A549 (cell line): Measurements from ENCODE around the gene HNMT. TPM values are rescaled to one million over a fixed set of nuclear protein-coding genes. Genes with fewer than 3 reads are reported as not detected.

Experiments used
- ATAC-seq, 2 experiments: fragments of 200-7000 bp in 1 of 2; fragments of >200 bp in 1 of 2; cut with Nextera tagmentation in 1 of 2; cut with Tn5 transposase in 1 of 2; 3 replicates each; pipeline versions ENCODE4 v1.8.0 to v1.9.1; 2018 to 2020; ENCODE audit warnings: mild to moderate bottlenecking in 1 of 2, moderate library complexity in 1 of 2
- CTCF ChIA-PET: fragments of 300-600 bp; sonication (Branson Sonifier 250); formaldehyde crosslinking; extraction: SDS; loops from one replicate; lab custom pipeline; 2021; ENCODE audit warnings: antibody characterized with exemption, inconsistent platforms; lab: Yijun Ruan, JAX
- POLR2A ChIA-PET: fragments of 350-600 bp; formaldehyde crosslinking; extraction: SDS; loops from one replicate; lab custom pipeline; 2021; ENCODE audit warnings: antibody characterized with exemption, inconsistent platforms; lab: Yijun Ruan, JAX
- DNase-seq, 2 experiments: peaks; one replicate each; pipeline versions ENCODE4 v3.0.0 to v3.0.0-alpha.2; 2011 to 2016; ENCODE audit warnings: low read depth in 1 of 2, low spot score in 1 of 2
- FAIRE-seq: peaks from 2 replicates; lab custom pipeline; 2011; peaks lifted over from hg19 to GRCh38; lab: Jason Lieb, UNC
- H3K27ac ChIP-seq, 2 experiments: fragments of >200 bp; sonication (Bioruptor Twin); formaldehyde crosslinking; 3 replicates each; pipeline ENCODE4 v1.5.1; 2016 to 2017
- H3K4me1 ChIP-seq: fragments of >200 bp; sonication (Bioruptor Twin); formaldehyde crosslinking; 3 replicates; pipeline ENCODE4 v1.6.1; 2016
- H3K4me2 ChIP-seq: fragments of >200 bp; sonication (Bioruptor Twin); formaldehyde crosslinking; 3 replicates; pipeline ENCODE4 v1.6.1; 2016
- H3K4me3 ChIP-seq: fragments of >200 bp; sonication (Bioruptor Twin); formaldehyde crosslinking; 3 replicates; pipeline ENCODE4 v1.5.1; 2016
- H3K9me3 ChIP-seq: fragments of >200 bp; sonication (Bioruptor Twin); formaldehyde crosslinking; 3 replicates; pipeline ENCODE4 v1.6.1; 2016
- CEBPB ChIP-seq, 2 experiments: fragments of >200 bp in 1 of 2; sonication (Bioruptor Twin) in 1 of 2; formaldehyde crosslinking in 1 of 2; IDR thresholded peaks; 2 replicates each; pipeline ENCODE4 v1.6.1; 2012 to 2016
- EP300 ChIP-seq, 2 experiments: fragments of >200 bp; sonication (Bioruptor Twin); formaldehyde crosslinking; IDR thresholded peaks; 2 replicates in 1 of 2; 3 replicates in 1 of 2; pipeline ENCODE4 v1.6.1; 2016 to 2017
- FOXS1 ChIP-seq: fragments of 250-450 bp; sonication (Bioruptor Pico); IDR thresholded peaks from 2 replicates; pipeline ENCODE4 v1.5.0; 2020; ENCODE audit warnings: mild to moderate bottlenecking, moderate library complexity
- KDM5A ChIP-seq: fragments of 200-600 bp; sonication (generic); IDR thresholded peaks from 2 replicates; pipeline ENCODE4 v1.6.1; 2016; ENCODE audit warnings: antibody characterized with exemption, mild to moderate bottlenecking
- MYC ChIP-seq: IDR thresholded peaks from 2 replicates; pipeline ENCODE4 v1.6.1; 2012; ENCODE audit warnings: mild to moderate bottlenecking, inconsistent platforms, low read length, improper control_type of control experiment, borderline replicate concordance
- NFE2L2 ChIP-seq: fragments of 150-350 bp; conservative IDR thresholded peaks from 2 replicates; pipeline ENCODE4 v1.6.1; 2014; ENCODE audit warnings: low read length
- NPAS2 ChIP-seq: fragments of 250-450 bp; sonication (Bioruptor Pico); IDR thresholded peaks from 2 replicates; pipeline ENCODE4 v1.8.0; 2022; ENCODE audit warnings: mild to moderate bottlenecking, moderate library complexity, borderline replicate concordance
- RARB ChIP-seq: fragments of 250-450 bp; sonication (Bioruptor Pico); IDR thresholded peaks from 2 replicates; pipeline ENCODE4 v1.8.0; 2021; ENCODE audit warnings: mild to moderate bottlenecking, moderate library complexity
- TFCP2L1 ChIP-seq: fragments of 250-450 bp; sonication (Bioruptor Pico); IDR thresholded peaks from 2 replicates; pipeline ENCODE4 v1.5.0; 2021; ENCODE audit warnings: mild to moderate bottlenecking
- ZFP36 ChIP-seq: fragments of 450-650 bp; IDR thresholded peaks from 2 replicates; pipeline ENCODE4 v1.6.1; 2014; ENCODE audit warnings: borderline replicate concordance; ENCODE audit not compliant: partially characterized antibody
- WGBS: methylation state at CpG from one replicate; pipeline ENCODE4 v1.1.6; 2017; ENCODE audit errors: missing lambda C conversion rate; 5-methylcytosine and 5-hydroxymethylcytosine counted together
- polyA plus RNA-seq, 4 experiments: library from polyadenylated mRNA; depleted of rRNA in 3 of 4; stranded (reverse); fragments of >200 nt; fragmentation: RNase III in 1 of 4; extraction: RNeasy Plus Mini Kit Qiagen cat#74134 plus additional on column Dnase treatment in 1 of 4; gene quantifications; 2 replicates in 3 of 4; 3 replicates in 1 of 4; pipeline ENCODE4 v1.2.3, GENCODE V29; 2011 to 2017
- TF ChIP-seq, protein P1 (sequence below): fragments of 200-600 bp; sonication (generic); IDR thresholded peaks from 2 replicates; pipeline ENCODE4 v1.6.1; 2016; ENCODE audit warnings: antibody characterized with exemption, mild to moderate bottlenecking, moderate library complexity
- TF ChIP-seq, protein P2 (sequence below): fragments of 250-450 bp; sonication (Bioruptor Pico); IDR thresholded peaks from 2 replicates; pipeline ENCODE4 v1.5.0; 2021; ENCODE audit warnings: mild to moderate bottlenecking, moderate library complexity, borderline replicate concordance
- TF ChIP-seq, protein P3 (sequence below): IDR thresholded peaks from 2 replicates; pipeline ENCODE4 v1.6.1; 2012

HNMT gene
- polyA plus RNA-seq, 2 of the 4 experiments (the other 2 are of a cell fraction): 1.5 to 5.5 TPM

DNA sequence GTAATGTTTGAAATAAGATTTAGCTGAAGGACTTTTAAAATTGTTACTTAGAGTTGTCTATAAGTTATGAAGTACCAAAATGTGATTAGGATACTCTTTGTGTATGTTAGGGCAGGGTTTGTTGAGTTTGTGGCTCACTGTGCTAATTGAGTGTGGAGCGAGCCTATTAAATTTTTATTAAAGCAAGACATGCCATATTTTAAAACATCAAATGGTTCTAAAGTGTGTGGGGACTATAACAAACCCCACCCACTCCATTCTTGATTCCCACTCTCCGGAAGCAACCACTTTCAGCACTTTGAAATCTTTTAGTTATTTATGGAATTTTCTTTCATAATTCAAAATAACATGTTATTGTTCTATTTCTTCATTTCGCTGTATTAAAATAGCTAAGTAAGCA lies 1.8 kb downstream of the HNMT start (continued):
- TF ChIP-seq, protein P1, sequence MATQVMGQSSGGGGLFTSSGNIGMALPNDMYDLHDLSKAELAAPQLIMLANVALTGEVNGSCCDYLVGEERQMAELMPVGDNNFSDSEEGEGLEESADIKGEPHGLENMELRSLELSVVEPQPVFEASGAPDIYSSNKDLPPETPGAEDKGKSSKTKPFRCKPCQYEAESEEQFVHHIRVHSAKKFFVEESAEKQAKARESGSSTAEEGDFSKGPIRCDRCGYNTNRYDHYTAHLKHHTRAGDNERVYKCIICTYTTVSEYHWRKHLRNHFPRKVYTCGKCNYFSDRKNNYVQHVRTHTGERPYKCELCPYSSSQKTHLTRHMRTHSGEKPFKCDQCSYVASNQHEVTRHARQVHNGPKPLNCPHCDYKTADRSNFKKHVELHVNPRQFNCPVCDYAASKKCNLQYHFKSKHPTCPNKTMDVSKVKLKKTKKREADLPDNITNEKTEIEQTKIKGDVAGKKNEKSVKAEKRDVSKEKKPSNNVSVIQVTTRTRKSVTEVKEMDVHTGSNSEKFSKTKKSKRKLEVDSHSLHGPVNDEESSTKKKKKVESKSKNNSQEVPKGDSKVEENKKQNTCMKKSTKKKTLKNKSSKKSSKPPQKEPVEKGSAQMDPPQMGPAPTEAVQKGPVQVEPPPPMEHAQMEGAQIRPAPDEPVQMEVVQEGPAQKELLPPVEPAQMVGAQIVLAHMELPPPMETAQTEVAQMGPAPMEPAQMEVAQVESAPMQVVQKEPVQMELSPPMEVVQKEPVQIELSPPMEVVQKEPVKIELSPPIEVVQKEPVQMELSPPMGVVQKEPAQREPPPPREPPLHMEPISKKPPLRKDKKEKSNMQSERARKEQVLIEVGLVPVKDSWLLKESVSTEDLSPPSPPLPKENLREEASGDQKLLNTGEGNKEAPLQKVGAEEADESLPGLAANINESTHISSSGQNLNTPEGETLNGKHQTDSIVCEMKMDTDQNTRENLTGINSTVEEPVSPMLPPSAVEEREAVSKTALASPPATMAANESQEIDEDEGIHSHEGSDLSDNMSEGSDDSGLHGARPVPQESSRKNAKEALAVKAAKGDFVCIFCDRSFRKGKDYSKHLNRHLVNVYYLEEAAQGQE: no peak
- TF ChIP-seq CEBPB (IDR thresholded peaks at IDR 0.05): no peak
- no peak for TF ChIP-seq NFE2L2
- TF ChIP-seq ZFP36: no peak
- TF ChIP-seq, all 56 proteins: peak for 0

DNA sequence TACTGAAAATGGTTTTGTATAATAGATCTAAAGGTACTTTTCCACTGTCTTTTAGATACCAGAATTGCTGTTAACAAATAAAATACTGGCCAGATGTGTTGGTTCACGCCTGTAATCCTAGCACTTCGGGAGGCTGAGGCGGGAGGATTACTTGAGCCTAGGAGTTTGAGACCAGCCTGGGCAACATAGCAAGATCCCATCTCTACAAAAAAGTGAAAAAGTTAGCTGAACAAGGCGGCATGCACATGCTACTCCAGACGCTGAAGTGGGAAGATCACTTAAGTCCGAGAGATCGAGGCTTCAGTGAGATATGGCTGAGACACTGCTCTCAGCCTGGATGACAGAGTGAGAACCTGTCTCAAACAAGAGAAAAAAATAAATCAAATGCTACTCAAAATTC lies 2.8 kb downstream of the HNMT start:
- no peak for TF ChIP-seq EP300 (IDR thresholded peaks at IDR 0.05)
- no peak for TF ChIP-seq TFCP2L1 (CRISPR knock-in tag)
- TF ChIP-seq, protein P2, sequence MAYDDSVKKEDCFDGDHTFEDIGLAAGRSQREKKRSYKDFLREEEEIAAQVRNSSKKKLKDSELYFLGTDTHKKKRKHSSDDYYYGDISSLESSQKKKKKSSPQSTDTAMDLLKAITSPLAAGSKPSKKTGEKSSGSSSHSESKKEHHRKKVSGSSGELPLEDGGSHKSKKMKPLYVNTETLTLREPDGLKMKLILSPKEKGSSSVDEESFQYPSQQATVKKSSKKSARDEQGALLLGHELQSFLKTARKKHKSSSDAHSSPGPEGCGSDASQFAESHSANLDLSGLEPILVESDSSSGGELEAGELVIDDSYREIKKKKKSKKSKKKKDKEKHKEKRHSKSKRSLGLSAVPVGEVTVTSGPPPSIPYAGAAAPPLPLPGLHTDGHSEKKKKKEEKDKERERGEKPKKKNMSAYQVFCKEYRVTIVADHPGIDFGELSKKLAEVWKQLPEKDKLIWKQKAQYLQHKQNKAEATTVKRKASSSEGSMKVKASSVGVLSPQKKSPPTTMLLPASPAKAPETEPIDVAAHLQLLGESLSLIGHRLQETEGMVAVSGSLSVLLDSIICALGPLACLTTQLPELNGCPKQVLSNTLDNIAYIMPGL (CRISPR knock-in tag): no peak
- no peak for TF ChIP-seq FOXS1
- TF ChIP-seq, protein P3, sequence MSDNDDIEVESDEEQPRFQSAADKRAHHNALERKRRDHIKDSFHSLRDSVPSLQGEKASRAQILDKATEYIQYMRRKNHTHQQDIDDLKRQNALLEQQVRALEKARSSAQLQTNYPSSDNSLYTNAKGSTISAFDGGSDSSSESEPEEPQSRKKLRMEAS: no peak
- no peak for TF ChIP-seq RARB (CRISPR knock-in tag)
- no peak for TF ChIP-seq NPAS2 (CRISPR knock-in tag)
- TF ChIP-seq KDM5A: no peak
- no peak for TF ChIP-seq MYC
- Histone ChIP-seq H3K9me3 (no peaks in the 10 kb centered on the region), H3K4me2 (no peak overlapping the region), H3K4me1 (peaks cover 32% of the 10 kb centered on the region), H3K4me3 (no peak overlapping the region), H3K27ac (no peak overlapping the region)
- POLR2A ChIA-PET: no interaction called here
- WGBS: 93% methylated on average over 7 of the region's 7 CpGs
- ATAC-seq (no peak), DNase-seq (no peak), FAIRE-seq (no peak)
- CTCF ChIA-PET: no interaction called here

DNA sequence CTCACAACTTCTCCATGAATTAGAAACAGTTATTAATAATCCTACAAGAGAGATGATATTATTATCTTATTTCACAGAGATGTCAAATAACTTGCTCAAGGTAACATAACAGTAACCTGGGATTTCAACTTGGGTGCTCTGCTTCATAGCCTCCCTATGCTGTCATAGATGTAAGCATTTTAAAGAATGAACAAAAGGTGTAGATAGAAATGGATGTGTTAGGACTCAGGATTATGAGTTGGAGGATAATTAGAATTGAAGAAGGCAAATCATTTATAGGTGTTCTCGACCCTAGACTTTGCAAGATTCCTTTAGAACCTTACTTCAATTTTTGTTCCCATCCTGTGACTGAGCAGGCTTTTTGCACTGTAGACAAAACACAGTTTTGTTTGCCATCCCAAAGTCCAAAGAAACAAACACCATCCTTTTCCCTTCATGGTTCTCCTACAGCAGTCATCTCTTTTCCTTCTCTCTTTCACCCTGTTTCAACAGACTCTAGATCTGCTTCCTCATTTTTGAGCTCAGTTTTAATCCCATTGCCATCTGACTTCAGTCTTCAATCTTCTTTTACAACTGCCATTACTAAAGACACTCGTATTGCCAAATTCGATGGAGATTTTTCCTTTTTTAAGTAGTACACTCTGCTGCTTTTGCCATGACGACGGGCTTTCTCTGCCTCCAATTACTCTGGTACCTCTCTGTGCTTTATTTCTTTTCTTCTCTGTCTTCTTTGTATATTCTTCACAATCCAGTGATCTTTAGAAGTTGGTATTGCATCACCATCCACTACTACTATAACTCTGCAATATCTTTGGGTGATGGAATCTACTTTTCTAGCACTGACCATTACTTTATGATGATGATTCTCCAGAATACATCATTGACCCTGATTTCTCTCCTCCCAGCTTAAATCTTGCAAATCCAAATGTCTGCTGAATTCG lies 4.5 kb downstream of the HNMT start:
- CTCF ChIA-PET: interaction anchor here (1.0 kb wide), 1 partner anchor 41 kb away, joined by 3 read pairs; no protein-coding TSS in a partner anchor
- H3K4me3 ChIP-seq: no peak overlapping the region
- H3K27ac ChIP-seq: peak overlapping the region in 1 of 2 experiments; percentile 32; a peak in 3 of 6 replicates
- peak overlapping the region; percentile 48 for H3K4me2 ChIP-seq
- no peaks in the 10 kb centered on the region for H3K9me3 ChIP-seq
- WGBS: 59% methylated on average over 6 of the region's 6 CpGs
- H3K4me1 ChIP-seq: peaks cover 27% of the 10 kb centered on the region
- ATAC-seq (no peak), DNase-seq (no peak), FAIRE-seq (no peak)
- POLR2A ChIA-PET: no interaction called here
- TF ChIP-seq TFCP2L1 (CRISPR knock-in tag) (no peak), CEBPB (IDR thresholded peaks at IDR 0.05) (0 out of 4 replicates have a peak, but pooled peaks of 1 of the 2 experiments have one; percentile 23)
